HG03457 (cell line): Measurements from ENCODE around the gene SPARC.
"Not testable (repeated sequence)": the region's sequence is repeated elsewhere in the genome, so short reads cannot be mapped to it uniquely, and the experiment has no call there.

ENCODE experiments used
- ATAC-seq: cut with Tn5 transposase; IDR thresholded peaks from one replicate; pipeline ENCODE4 v1.9.1; 2021; ENCODE audit warnings: moderate number of reproducible peaks; ENCODE audit not compliant: unreplicated experiment

SPARC gene

GRCh38 chr5:151686674-151687407, at the start of gene SPARC:
TSS of gene SPARC (minus strand) at chr5:151686915. CDS start at chr5:151676188, 10,727 bp downstream.
- peak; percentile 55 for ATAC-seq

GRCh38 chr5:151735646-151736045, 48.9 kb upstream of the SPARC start:
- no peak for ATAC-seq

- ATAC-seq = no peak
Observed at GRCh38 chr5:151734064-151734408, 47.3 kb upstream of the SPARC start.

GRCh38 chr5:151733358-151734063, 46.8 kb upstream of the SPARC start:
- no peak for ATAC-seq

- no peak for ATAC-seq
Observed at GRCh38 chr5:151730381-151730780, 43.7 kb upstream of the SPARC start.

- ATAC-seq = not testable (repeated sequence)
Observed at GRCh38 chr5:151729597-151729996, 42.9 kb upstream of the SPARC start.

- ATAC-seq = no peak
Observed at GRCh38 chr5:151724360-151724759, 37.6 kb upstream of the SPARC start.

GRCh38 chr5:151722546-151722945, 35.8 kb upstream of the SPARC start:
- no peak for ATAC-seq

GRCh38 chr5:151721812-151722391, 35.2 kb upstream of the SPARC start:
- no peak for ATAC-seq

- ATAC-seq = peak; percentile 89
Observed at GRCh38 chr5:151721087-151721646, 34.5 kb upstream of the SPARC start.

GRCh38 chr5:151720215-151720614, 33.5 kb upstream of the SPARC start:
- no peak for ATAC-seq

- ATAC-seq = no peak
Observed at GRCh38 chr5:151719228-151720000, 32.7 kb upstream of the SPARC start.

- ATAC-seq = no peak
Observed at GRCh38 chr5:151718646-151719045, 31.9 kb upstream of the SPARC start.

GRCh38 chr5:151718153-151718552, 31.4 kb upstream of the SPARC start:
- ATAC-seq = no peak

- ATAC-seq = no peak
Observed at GRCh38 chr5:151717416-151717815, 30.7 kb upstream of the SPARC start.

GRCh38 chr5:151709109-151709735, 22.5 kb upstream of the SPARC start:
- no peak for ATAC-seq

- no peak for ATAC-seq
Observed at GRCh38 chr5:151708126-151708525, 21.4 kb upstream of the SPARC start.

- ATAC-seq = no peak
Observed at GRCh38 chr5:151707567-151707966, 20.9 kb upstream of the SPARC start.

GRCh38 chr5:151706906-151707305, 20.2 kb upstream of the SPARC start:
- no peak for ATAC-seq

GRCh38 chr5:151703780-151704179, 17.1 kb upstream of the SPARC start:
- no peak for ATAC-seq

- peak; percentile 77 for ATAC-seq
Observed at GRCh38 chr5:151703227-151703626, 16.5 kb upstream of the SPARC start.
